Endometrium (tissue), 2 donors: ENCODE measurements around the gene TM6SF1.

Source experiments
- FAIRE-seq: peaks from 2 replicates; lab custom pipeline; 2012; peaks lifted over from hg19 to GRCh38; lab: Jason Lieb, UNC
- donor health status: control.
- donor health status: control.

Gene TM6SF1

GRCh38 chr15:83174891-83175290 is 67.4 kb downstream of the TM6SF1 start:
- no peak for FAIRE-seq

DNA sequence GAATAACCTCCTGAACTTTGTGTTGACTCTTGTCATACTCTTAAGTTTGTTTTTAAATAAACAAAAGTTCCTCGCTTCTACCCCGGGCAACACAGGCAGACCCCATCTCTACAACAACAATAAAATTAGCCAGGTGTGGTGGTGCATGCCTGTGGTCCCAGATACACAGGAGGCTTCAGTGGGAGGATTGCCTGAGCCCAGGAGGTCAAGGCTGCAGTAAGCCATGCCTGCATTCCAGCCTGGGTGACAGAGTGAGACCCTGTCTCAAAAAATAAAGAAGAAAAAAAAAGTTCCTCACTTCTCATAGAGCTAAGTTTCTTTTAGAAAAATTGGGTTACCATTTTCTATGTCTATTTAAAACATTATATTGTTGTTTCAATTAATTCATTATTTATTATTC is 70.9 kb downstream of the TM6SF1 start:
- no peak for FAIRE-seq

DNA sequence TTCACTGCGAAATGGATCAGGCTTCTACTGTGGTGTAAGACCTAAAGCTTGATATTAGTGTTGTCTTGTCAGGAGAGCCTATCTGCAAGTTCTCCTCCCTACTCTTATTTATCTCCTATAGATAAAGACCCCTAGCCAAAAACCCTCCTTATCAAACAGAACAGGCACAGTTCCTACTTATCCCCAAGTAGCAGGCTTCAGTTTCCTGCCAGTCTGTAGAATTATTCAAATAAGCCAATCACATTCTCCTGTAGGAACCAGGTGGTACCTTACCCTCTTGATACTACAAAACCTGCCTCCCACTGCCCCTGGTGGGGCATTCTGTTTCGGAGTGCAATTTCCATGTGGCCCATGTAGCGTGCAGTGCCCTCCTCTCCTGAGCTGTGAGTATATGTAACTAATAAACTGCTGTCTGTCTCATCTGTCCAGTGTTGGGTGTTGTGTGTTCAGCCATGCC is 71.5 kb downstream of the TM6SF1 start:
- FAIRE-seq: no peak

DNA sequence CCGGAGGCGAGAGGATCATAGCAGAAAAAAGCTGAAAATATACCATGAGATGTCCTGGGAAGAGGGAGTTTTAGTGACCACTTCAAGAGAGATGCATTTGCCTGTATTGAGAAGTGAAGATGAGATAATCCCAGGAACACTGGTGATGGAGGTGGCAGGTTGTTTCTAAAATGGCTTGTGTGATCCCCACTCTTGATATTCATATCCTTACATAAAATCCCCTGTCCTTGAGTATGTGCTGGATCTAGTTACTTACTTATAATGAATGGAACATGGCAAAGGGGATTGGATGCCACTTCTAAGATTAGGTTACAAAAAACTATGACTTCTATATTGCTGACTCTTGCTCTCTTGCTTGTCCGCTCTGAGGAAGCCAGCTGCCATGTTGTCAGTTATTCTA is 78.1 kb downstream of the TM6SF1 start:
- FAIRE-seq: no peak
